ENCODE results near the gene CD160.

DNA sequence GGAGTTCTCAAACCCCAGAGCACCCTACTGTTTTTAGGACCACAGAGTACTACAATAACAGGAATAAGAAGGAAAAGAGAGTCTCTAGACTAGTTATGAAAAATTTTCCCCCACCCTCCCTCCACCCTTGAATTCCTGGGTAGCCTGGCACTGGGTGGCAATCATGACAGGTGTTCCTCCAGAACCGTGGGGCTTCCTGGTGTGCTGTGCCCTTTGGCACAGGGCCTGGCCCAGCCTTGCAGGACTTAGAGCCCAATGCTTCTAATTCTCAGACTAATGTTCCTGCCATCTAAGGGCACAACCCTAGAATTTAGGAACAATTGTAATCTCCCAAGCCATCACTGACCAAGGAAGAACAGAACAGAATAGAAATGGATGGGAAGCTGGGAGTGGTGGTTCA is 1.5 kb upstream of the CD160 start:
- TF ChIP-seq NFYB (IDR thresholded peaks at IDR 0.05; ENCODE audit: insufficient read depth, low read depth, low read length) (no peak), MXI1 (IDR thresholded peaks at IDR 0.05; ENCODE audit: low read depth, low read length) (no peak), POLR2A (IDR thresholded peaks at IDR 0.05; ENCODE audit: low read depth, low read length) (no peak), CTCF (IDR thresholded peaks at IDR 0.05 in 2 of 3, conservative IDR thresholded peaks at IDR 0.05 in 1 of 3; ENCODE audit: control insufficient read depth in 2 of 3, extremely low read depth in 1 of 3, insufficient read depth in 1 of 3, low read depth in 3 of 3, low read length in 3 of 3) (no peak), TARDBP (IDR thresholded peaks at IDR 0.05; ENCODE audit: borderline replicate concordance) (no peak)

Measured in GM12878 (cell line).